Hepatocyte (in vitro differentiated cells): ENCODE measurements around the gene FSD1.

Experiments used
- CTCF ChIP-seq: fragments of 200-600 bp; sonication (generic); IDR thresholded peaks from 2 replicates; pipeline ENCODE4 v1.5.1; 2016; ENCODE audit warnings: antibody characterized with exemption, mild to moderate bottlenecking; ENCODE audit not compliant: poor library complexity
- EZH2 ChIP-seq: fragments of 200-600 bp; sonication (generic); IDR thresholded peaks from 2 replicates; pipeline ENCODE4 v1.6.1; 2016; ENCODE audit warnings: antibody characterized with exemption, mild to moderate bottlenecking, borderline replicate concordance
- EZH2phosphoT487 ChIP-seq: fragments of 200-600 bp; sonication (generic); IDR thresholded peaks from one replicate; pipeline ENCODE4 v1.6.1; 2018; ENCODE audit warnings: antibody characterized with exemption, mild to moderate bottlenecking, low read depth, moderate library complexity; ENCODE audit not compliant: unreplicated experiment, severe bottlenecking

GRCh38 chr19:4367336-4367723, 62.9 kb downstream of the FSD1 start:
- no peak for TF ChIP-seq EZH2phosphoT487
- TF ChIP-seq CTCF: no peak
- no peak for TF ChIP-seq EZH2
